ENCODE results near the gene MPC1L. TPM values are rescaled to one million over a fixed set of nuclear protein-coding genes. Genes with fewer than 3 reads are reported as not detected.
A peak's percentile ranks its signal among the peaks of the same experiment; 100 is the strongest.

MPC1L gene
- total RNA-seq, 4 donors from 2014 or later = not detected

DNA sequence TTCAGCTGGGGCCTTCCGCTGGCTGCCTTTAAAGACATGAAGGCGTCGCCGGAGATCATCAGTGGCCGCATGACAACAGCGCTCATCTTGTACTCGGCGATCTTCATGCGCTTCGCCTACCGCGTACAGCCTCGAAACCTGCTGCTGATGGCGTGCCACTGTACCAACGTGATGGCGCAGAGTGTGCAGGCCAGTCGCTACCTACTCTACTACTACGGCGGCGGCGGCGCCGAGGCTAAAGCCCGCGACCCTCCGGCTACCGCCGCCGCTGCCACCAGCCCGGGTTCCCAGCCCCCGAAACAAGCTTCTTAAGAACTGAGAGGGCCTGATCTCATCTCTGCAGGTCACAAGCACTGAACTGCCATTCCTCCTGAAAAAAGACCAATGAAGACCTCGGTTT lies 437 bp downstream of the MPC1L start:
- DNase-seq (ENCODE audit: low spot score in 2 of 2) = no peak
- 87 to 96% methylated on average over 28 to 32 of the region's 32 CpGs for WGBS, 2 donors
- intact Hi-C loops (cut with DNase I; ENCODE audit: low total_unique reads) = no loop called here

DNA sequence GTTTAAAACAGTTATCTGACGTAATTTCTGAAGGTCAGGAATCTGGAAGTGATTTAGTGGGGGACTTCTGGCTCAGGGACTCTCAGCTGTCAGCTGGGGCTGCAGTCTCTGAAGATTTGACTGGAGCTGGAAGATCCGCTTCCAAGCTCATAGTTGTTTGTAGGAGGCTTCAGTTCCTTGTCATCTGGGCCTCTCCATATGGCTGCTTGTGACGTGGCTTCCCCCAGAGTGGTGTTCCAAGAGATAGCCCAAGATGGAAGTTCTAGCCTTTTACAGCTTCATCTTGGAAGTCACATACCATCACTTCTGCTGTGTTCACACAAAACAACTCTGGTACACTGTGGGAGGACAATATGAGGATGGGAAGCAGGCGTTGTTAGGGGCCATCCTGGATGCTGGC lies 2.1 kb downstream of the MPC1L start:
- WGBS, 2 donors = 83 to 86% methylated on average over 4 of the region's 4 CpGs
- TF ChIP-seq, protein P1, sequence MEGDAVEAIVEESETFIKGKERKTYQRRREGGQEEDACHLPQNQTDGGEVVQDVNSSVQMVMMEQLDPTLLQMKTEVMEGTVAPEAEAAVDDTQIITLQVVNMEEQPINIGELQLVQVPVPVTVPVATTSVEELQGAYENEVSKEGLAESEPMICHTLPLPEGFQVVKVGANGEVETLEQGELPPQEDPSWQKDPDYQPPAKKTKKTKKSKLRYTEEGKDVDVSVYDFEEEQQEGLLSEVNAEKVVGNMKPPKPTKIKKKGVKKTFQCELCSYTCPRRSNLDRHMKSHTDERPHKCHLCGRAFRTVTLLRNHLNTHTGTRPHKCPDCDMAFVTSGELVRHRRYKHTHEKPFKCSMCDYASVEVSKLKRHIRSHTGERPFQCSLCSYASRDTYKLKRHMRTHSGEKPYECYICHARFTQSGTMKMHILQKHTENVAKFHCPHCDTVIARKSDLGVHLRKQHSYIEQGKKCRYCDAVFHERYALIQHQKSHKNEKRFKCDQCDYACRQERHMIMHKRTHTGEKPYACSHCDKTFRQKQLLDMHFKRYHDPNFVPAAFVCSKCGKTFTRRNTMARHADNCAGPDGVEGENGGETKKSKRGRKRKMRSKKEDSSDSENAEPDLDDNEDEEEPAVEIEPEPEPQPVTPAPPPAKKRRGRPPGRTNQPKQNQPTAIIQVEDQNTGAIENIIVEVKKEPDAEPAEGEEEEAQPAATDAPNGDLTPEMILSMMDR (IDR thresholded peaks at IDR 0.05) = no peak
- no peak for TF ChIP-seq POLR2A (IDR thresholded peaks at IDR 0.05)
- no peak for DNase-seq (ENCODE audit: low spot score in 2 of 2)
- no peak overlapping the region for H3K4me3 ChIP-seq (ENCODE audit: low read depth, poor library complexity, severe bottlenecking)
- intact Hi-C loops (cut with DNase I; ENCODE audit: low total_unique reads) = no loop called here

More for the DNA sequence above, 437 bp downstream of the MPC1L start:
- H3K4me3 ChIP-seq (ENCODE audit: low read depth, poor library complexity, severe bottlenecking) = no peak overlapping the region
- TF ChIP-seq, protein P1 (IDR thresholded peaks at IDR 0.05) = no peak
- no peak for TF ChIP-seq POLR2A (IDR thresholded peaks at IDR 0.05)

DNA sequence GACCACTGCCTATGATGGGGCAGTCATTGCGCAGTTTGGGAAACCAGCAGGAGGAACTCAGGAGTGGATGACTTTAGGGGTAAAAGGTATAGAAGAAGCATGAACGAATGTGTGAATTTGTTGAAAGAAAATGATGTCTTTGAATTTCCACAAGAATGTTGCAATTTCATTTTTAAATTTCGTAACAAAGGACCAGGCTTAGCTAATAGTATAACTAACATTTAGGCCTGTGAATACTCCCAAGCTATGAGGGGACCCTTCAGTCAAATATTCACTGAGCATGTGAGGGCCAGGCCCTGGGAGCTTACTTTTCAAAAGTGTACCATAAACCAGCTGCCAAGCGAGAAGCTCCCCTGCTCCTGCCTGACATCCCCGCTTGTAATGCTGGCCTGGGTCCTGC lies 5.3 kb downstream of the MPC1L start:
- TF ChIP-seq POLR2A (IDR thresholded peaks at IDR 0.05) = no peak
- TF ChIP-seq, protein P1 (IDR thresholded peaks at IDR 0.05) = no peak
- intact Hi-C loops (cut with DNase I; ENCODE audit: low total_unique reads) = no loop called here
- 88 to 94% methylated on average over 5 of the region's 5 CpGs for whole genome bisulfite sequencing, 2 donors

DNA sequence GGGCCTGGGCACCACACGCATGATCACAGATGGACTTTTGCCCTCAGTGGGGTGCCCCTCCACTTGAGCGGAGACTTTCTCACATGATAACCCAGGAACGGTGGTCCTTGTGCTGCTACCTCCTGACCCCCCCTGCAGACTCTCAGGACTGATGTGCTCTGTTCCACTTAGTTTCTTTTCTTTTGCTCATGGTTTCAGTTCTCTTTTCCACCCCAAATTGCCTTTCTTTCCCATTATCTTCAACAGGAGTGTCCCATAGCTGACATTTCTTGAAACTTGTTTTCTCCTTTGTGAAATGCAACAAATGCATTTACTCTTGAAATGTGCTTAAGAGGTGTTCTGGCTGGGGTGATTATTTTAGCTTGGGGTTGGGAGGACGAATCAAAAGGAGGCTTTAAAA lies 9.0 kb downstream of the MPC1L start:
- no peak for DNase-seq (ENCODE audit: low spot score in 2 of 2)
- WGBS, 2 donors = 84 to 89% methylated on average over 4 of the region's 4 CpGs
- H3K4me3 ChIP-seq (ENCODE audit: low read depth, poor library complexity, severe bottlenecking) = no peak overlapping the region
- intact Hi-C loops (cut with DNase I; ENCODE audit: low total_unique reads) = no loop called here
- TF ChIP-seq, protein P1 (IDR thresholded peaks at IDR 0.05) = no peak
- no peak for TF ChIP-seq POLR2A (IDR thresholded peaks at IDR 0.05)

More for the DNA sequence above, 5.3 kb downstream of the MPC1L start:
- DNase-seq (ENCODE audit: low spot score in 2 of 2) = no peak
- H3K4me3 ChIP-seq (ENCODE audit: low read depth, poor library complexity, severe bottlenecking) = no peak overlapping the region

GRCh38 chrX:40637687-40638086 lies 14.5 kb downstream of the MPC1L start:
- no peak for DNase-seq (ENCODE audit: low spot score in 2 of 2)
- TF ChIP-seq POLR2A (IDR thresholded peaks at IDR 0.05) = no peak
- TF ChIP-seq, protein P1 (IDR thresholded peaks at IDR 0.05) = no peak
- intact Hi-C loops (cut with DNase I; ENCODE audit: low total_unique reads) = no loop called here
- no peak overlapping the region for H3K4me3 ChIP-seq (ENCODE audit: low read depth, poor library complexity, severe bottlenecking)
- WGBS, 2 donors = 66 to 84% methylated on average over 3 of the region's 3 CpGs

DNA sequence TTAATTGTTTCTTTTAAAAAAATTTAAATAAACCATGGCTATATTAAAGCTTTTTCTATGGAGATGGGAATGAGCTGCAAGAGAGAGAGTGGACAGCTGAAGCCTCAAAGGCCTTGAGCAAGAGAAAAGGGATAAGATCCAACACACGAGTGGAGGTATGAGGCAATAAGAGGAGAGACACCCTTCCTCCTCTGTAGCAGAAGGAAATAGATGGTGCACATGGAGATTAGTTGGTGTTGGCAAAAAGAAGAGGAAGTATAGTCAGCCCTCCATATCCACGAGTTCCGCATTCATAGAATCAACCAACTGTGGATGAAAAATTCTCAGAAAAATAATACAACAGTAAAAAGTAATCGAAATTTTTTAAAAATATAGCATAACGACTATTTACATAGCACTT lies 20.9 kb downstream of the MPC1L start:
- WGBS, 2 donors = 49 to 56% methylated on average over 5 of the region's 5 CpGs
- TF ChIP-seq POLR2A (IDR thresholded peaks at IDR 0.05) = no peak
- TF ChIP-seq, protein P1 (IDR thresholded peaks at IDR 0.05) = no peak

More for the DNA sequence above, 20.9 kb downstream of the MPC1L start:
- DNase-seq (ENCODE audit: low spot score in 2 of 2) = peak in 1 of 2 donors; percentile 34
- H3K4me3 ChIP-seq (ENCODE audit: low read depth, poor library complexity, severe bottlenecking) = no peak overlapping the region
- intact Hi-C loops (cut with DNase I; ENCODE audit: low total_unique reads) = no loop called here

All from lower leg skin (tissue), 4 donors.